ENCODE data around the gene LRP1B. TPM values are rescaled to one million over a fixed set of nuclear protein-coding genes. Genes with fewer than 3 reads are reported as not detected.

The LRP1B gene
- total and polyA plus RNA-seq, 2 donors from 2014 or later: 0.69 to 1.2 TPM

- TF ChIP-seq CTCF (IDR thresholded peaks at IDR 0.05; ENCODE audit: borderline replicate concordance, extremely low read depth, insufficient read depth): no peak
- intact Hi-C loops (cut with DNase I): no loop called here
- Histone ChIP-seq H3K9me3 (ENCODE audit: control insufficient read depth in 2 of 3, insufficient read depth in 1 of 3, low read length in 3 of 3) (no peaks in the 10 kb centered on the region), H3K36me3 (ENCODE audit: control insufficient read depth in 2 of 3, insufficient read depth in 3 of 3, low read length in 3 of 3) (no peaks in the 10 kb centered on the region), H3K27me3 (ENCODE audit: control insufficient read depth, insufficient read depth, low read length) (no peaks in the 10 kb centered on the region), H3K9ac (ENCODE audit: low read length in 3 of 3) (no peak overlapping the region), H3K4me3 (ENCODE audit: low read length in 3 of 3) (no peak overlapping the region), H3K4me1 (ENCODE audit: control insufficient read depth in 2 of 3, insufficient read depth in 2 of 3, low read depth in 1 of 3, low read length in 3 of 3) (no peaks in the 10 kb centered on the region), H3K27ac (ENCODE audit: low read depth in 2 of 2, low read length in 2 of 2) (no peak overlapping the region)
- DNase-seq: no peak
- no peak for FAIRE-seq
Measured at GRCh38 chr2:140734992-140735391, 1395.8 kb downstream of the LRP1B start.

- no peak for TF ChIP-seq CTCF (IDR thresholded peaks at IDR 0.05; ENCODE audit: borderline replicate concordance, extremely low read depth, insufficient read depth)
- no peaks in the 10 kb centered on the region for H3K36me3 ChIP-seq (ENCODE audit: control insufficient read depth in 2 of 3, insufficient read depth in 3 of 3, low read length in 3 of 3)
- intact Hi-C loops (cut with DNase I): no loop called here
- H3K9me3 ChIP-seq (ENCODE audit: control insufficient read depth in 2 of 3, insufficient read depth in 1 of 3, low read length in 3 of 3): no peaks in the 10 kb centered on the region
- DNase-seq: no peak
- no peaks in the 10 kb centered on the region for H3K27me3 ChIP-seq (ENCODE audit: control insufficient read depth, insufficient read depth, low read length)
- no peak overlapping the region for H3K27ac ChIP-seq (ENCODE audit: low read depth in 2 of 2, low read length in 2 of 2)
- no peak overlapping the region for H3K4me3 ChIP-seq (ENCODE audit: low read length in 3 of 3)
- no peak for FAIRE-seq
- H3K4me1 ChIP-seq (ENCODE audit: control insufficient read depth in 2 of 3, insufficient read depth in 2 of 3, low read depth in 1 of 3, low read length in 3 of 3): no peaks in the 10 kb centered on the region
- H3K9ac ChIP-seq (ENCODE audit: low read length in 3 of 3): no peak overlapping the region
Measured at GRCh38 chr2:140718999-140719398, 1411.8 kb downstream of the LRP1B start.

GRCh38 chr2:140717481-140717880, 1413.3 kb downstream of the LRP1B start:
- TF ChIP-seq CTCF (IDR thresholded peaks at IDR 0.05; ENCODE audit: borderline replicate concordance, extremely low read depth, insufficient read depth): no peak
- intact Hi-C loops (cut with DNase I): no loop called here
- Histone ChIP-seq H3K9ac (ENCODE audit: low read length in 3 of 3) (no peak overlapping the region), H3K36me3 (ENCODE audit: control insufficient read depth in 2 of 3, insufficient read depth in 3 of 3, low read length in 3 of 3) (no peaks in the 10 kb centered on the region), H3K9me3 (ENCODE audit: control insufficient read depth in 2 of 3, insufficient read depth in 1 of 3, low read length in 3 of 3) (no peaks in the 10 kb centered on the region), H3K4me3 (ENCODE audit: low read length in 3 of 3) (no peak overlapping the region), H3K27ac (ENCODE audit: low read depth in 2 of 2, low read length in 2 of 2) (no peak overlapping the region), H3K27me3 (ENCODE audit: control insufficient read depth, insufficient read depth, low read length) (no peaks in the 10 kb centered on the region), H3K4me1 (ENCODE audit: control insufficient read depth in 2 of 3, insufficient read depth in 2 of 3, low read depth in 1 of 3, low read length in 3 of 3) (no peaks in the 10 kb centered on the region)
- FAIRE-seq: no peak
- no peak for DNase-seq

GRCh38 chr2:140714586-140714985, 1416.2 kb downstream of the LRP1B start:
- no peaks in the 10 kb centered on the region for H3K27me3 ChIP-seq (ENCODE audit: control insufficient read depth, insufficient read depth, low read length)
- FAIRE-seq: no peak
- intact Hi-C loops (cut with DNase I): no loop called here

More at GRCh38 chr2:140714586-140714985, 1416.2 kb downstream of the LRP1B start:
- H3K27ac ChIP-seq (ENCODE audit: low read depth in 2 of 2, low read length in 2 of 2): no peak overlapping the region
- no peak for TF ChIP-seq CTCF (IDR thresholded peaks at IDR 0.05; ENCODE audit: borderline replicate concordance, extremely low read depth, insufficient read depth)
- H3K36me3 ChIP-seq (ENCODE audit: control insufficient read depth in 2 of 3, insufficient read depth in 3 of 3, low read length in 3 of 3): no peaks in the 10 kb centered on the region
- DNase-seq: no peak
- H3K4me1 ChIP-seq (ENCODE audit: control insufficient read depth in 2 of 3, insufficient read depth in 2 of 3, low read depth in 1 of 3, low read length in 3 of 3): no peaks in the 10 kb centered on the region
- no peak overlapping the region for H3K4me3 ChIP-seq (ENCODE audit: low read length in 3 of 3)
- no peak overlapping the region for H3K9ac ChIP-seq (ENCODE audit: low read length in 3 of 3)
- no peaks in the 10 kb centered on the region for H3K9me3 ChIP-seq (ENCODE audit: control insufficient read depth in 2 of 3, insufficient read depth in 1 of 3, low read length in 3 of 3)
